Liver (tissue), 3 donors: Measurements from ENCODE around the gene SYPL1.

ENCODE experiments used
- TAF1 ChIP-seq: conservative IDR thresholded peaks from 2 replicates; pipeline ENCODE4 v1.6.1; 2016; ENCODE audit warnings: antibody characterized with exemption, mild to moderate bottlenecking
- TF ChIP-seq, protein P1 (sequence below): fragments of 150-350 bp; IDR thresholded peaks from 2 replicates; pipeline ENCODE4 v1.5.1; 2017; ENCODE audit warnings: improper control_type of control experiment, low read depth, low read length; ENCODE audit not compliant: missing input control
- TF ChIP-seq, protein P2 (sequence below): IDR thresholded peaks from 2 replicates; pipeline ENCODE4 v1.6.1; 2016; ENCODE audit warnings: antibody characterized with exemption, mild to moderate bottlenecking
- donor health status: healthy.
- donor health status: healthy.

DNA sequence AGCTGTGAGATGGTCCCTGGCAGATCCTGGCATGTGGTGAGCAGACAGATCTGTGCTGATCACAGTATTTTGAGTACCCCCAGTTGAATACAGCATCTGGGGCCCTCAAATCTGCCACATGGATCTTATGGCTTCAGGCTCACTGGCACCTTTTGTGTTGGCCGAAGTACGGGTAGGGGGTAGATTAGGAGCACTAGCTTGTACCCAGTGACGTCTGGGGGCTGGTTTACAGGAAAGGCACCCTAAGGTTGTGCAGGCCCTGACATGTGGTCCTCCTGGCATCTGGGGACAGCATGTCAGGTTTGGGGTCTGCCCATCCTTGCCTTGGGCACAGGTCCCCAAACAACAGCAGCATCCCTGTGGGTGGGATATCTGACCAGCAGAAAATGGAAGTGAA is 53.2 kb downstream of the SYPL1 start:
- TF ChIP-seq, protein P1, sequence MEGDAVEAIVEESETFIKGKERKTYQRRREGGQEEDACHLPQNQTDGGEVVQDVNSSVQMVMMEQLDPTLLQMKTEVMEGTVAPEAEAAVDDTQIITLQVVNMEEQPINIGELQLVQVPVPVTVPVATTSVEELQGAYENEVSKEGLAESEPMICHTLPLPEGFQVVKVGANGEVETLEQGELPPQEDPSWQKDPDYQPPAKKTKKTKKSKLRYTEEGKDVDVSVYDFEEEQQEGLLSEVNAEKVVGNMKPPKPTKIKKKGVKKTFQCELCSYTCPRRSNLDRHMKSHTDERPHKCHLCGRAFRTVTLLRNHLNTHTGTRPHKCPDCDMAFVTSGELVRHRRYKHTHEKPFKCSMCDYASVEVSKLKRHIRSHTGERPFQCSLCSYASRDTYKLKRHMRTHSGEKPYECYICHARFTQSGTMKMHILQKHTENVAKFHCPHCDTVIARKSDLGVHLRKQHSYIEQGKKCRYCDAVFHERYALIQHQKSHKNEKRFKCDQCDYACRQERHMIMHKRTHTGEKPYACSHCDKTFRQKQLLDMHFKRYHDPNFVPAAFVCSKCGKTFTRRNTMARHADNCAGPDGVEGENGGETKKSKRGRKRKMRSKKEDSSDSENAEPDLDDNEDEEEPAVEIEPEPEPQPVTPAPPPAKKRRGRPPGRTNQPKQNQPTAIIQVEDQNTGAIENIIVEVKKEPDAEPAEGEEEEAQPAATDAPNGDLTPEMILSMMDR = no peak
- TF ChIP-seq, protein P2, sequence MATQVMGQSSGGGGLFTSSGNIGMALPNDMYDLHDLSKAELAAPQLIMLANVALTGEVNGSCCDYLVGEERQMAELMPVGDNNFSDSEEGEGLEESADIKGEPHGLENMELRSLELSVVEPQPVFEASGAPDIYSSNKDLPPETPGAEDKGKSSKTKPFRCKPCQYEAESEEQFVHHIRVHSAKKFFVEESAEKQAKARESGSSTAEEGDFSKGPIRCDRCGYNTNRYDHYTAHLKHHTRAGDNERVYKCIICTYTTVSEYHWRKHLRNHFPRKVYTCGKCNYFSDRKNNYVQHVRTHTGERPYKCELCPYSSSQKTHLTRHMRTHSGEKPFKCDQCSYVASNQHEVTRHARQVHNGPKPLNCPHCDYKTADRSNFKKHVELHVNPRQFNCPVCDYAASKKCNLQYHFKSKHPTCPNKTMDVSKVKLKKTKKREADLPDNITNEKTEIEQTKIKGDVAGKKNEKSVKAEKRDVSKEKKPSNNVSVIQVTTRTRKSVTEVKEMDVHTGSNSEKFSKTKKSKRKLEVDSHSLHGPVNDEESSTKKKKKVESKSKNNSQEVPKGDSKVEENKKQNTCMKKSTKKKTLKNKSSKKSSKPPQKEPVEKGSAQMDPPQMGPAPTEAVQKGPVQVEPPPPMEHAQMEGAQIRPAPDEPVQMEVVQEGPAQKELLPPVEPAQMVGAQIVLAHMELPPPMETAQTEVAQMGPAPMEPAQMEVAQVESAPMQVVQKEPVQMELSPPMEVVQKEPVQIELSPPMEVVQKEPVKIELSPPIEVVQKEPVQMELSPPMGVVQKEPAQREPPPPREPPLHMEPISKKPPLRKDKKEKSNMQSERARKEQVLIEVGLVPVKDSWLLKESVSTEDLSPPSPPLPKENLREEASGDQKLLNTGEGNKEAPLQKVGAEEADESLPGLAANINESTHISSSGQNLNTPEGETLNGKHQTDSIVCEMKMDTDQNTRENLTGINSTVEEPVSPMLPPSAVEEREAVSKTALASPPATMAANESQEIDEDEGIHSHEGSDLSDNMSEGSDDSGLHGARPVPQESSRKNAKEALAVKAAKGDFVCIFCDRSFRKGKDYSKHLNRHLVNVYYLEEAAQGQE = no peak
- TF ChIP-seq TAF1 = no peak
